ENCODE measurements around the gene SREK1IP1.

The SREK1IP1 gene

GRCh38 chr5:64788156-64788555, 19.7 kb upstream of the SREK1IP1 start:
- Histone ChIP-seq H3K27ac (ENCODE audit: extremely low read depth, low read depth, low read length) (no peak overlapping the region), H3K36me3 (ENCODE audit: control insufficient read depth in 2 of 2, insufficient read depth in 1 of 2, low read length in 2 of 2) (peaks cover 0 to 9% of the 10 kb centered on the region in 2 experiments; a peak in 1 of 3 replicates), H3K4me3 (ENCODE audit: low read depth, low read length) (no peak overlapping the region), H3K4me1 (ENCODE audit: control insufficient read depth, insufficient read depth, low read length) (peaks cover 3% of the 10 kb centered on the region), H3K9me3 (ENCODE audit: control insufficient read depth, insufficient read depth, low read depth, low read length) (no peaks in the 10 kb centered on the region)
- no peak for TF ChIP-seq FEZF1 (tag by site-specific recombination; IDR thresholded peaks at IDR 0.05)
- TF ChIP-seq ZSCAN30 (tag by site-specific recombination; IDR thresholded peaks at IDR 0.05) = no peak
- TF ChIP-seq ZFP37 (tag by site-specific recombination; IDR thresholded peaks at IDR 0.05) = no peak
- no peak for TF ChIP-seq ZNF449 (tag by site-specific recombination; IDR thresholded peaks at IDR 0.05)
- no peak for TF ChIP-seq ZNF610 (tag by site-specific recombination; IDR thresholded peaks at IDR 0.05; ENCODE audit: borderline replicate concordance)
- no peak for TF ChIP-seq ZFP41 (tag by site-specific recombination; IDR thresholded peaks at IDR 0.05; ENCODE audit: borderline replicate concordance)
- TF ChIP-seq ZNF350 (tag by site-specific recombination; IDR thresholded peaks at IDR 0.05) = no peak
- no peak for TF ChIP-seq ZNF302 (tag by site-specific recombination; IDR thresholded peaks at IDR 0.05; ENCODE audit: low read depth)
- no peak for TF ChIP-seq IKZF3 (tag by site-specific recombination; IDR thresholded peaks at IDR 0.05)
- no peak for TF ChIP-seq ZNF433 (tag by site-specific recombination; IDR thresholded peaks at IDR 0.05; ENCODE audit: low read depth)
- no peak for TF ChIP-seq ZNF140 (tag by site-specific recombination; IDR thresholded peaks at IDR 0.05)
- TF ChIP-seq, protein P1, sequence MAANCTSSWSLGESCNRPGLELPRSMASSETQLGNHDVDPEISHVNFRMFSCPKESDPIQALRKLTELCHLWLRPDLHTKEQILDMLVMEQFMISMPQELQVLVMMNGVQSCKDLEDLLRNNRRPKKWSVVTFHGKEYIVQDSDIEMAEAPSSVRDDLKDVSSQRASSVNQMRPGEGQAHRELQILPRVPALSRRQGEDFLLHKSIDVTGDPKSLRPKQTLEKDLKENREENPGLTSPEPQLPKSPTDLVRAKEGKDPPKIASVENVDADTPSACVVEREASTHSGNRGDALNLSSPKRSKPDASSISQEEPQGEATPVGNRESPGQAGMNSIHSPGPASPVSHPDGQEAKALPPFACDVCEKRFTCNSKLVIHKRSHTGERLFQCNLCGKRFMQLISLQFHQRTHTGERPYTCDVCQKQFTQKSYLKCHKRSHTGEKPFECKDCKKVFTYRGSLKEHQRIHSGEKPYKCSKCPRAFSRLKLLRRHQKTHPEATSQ (tag by site-specific recombination; IDR thresholded peaks at IDR 0.05) = no peak
- TF ChIP-seq ATF2 (tag by site-specific recombination; IDR thresholded peaks at IDR 0.05; ENCODE audit: low read depth) = no peak
- TF ChIP-seq ZNF621 (tag by site-specific recombination; IDR thresholded peaks at IDR 0.05) = no peak
- TF ChIP-seq, protein P2, sequence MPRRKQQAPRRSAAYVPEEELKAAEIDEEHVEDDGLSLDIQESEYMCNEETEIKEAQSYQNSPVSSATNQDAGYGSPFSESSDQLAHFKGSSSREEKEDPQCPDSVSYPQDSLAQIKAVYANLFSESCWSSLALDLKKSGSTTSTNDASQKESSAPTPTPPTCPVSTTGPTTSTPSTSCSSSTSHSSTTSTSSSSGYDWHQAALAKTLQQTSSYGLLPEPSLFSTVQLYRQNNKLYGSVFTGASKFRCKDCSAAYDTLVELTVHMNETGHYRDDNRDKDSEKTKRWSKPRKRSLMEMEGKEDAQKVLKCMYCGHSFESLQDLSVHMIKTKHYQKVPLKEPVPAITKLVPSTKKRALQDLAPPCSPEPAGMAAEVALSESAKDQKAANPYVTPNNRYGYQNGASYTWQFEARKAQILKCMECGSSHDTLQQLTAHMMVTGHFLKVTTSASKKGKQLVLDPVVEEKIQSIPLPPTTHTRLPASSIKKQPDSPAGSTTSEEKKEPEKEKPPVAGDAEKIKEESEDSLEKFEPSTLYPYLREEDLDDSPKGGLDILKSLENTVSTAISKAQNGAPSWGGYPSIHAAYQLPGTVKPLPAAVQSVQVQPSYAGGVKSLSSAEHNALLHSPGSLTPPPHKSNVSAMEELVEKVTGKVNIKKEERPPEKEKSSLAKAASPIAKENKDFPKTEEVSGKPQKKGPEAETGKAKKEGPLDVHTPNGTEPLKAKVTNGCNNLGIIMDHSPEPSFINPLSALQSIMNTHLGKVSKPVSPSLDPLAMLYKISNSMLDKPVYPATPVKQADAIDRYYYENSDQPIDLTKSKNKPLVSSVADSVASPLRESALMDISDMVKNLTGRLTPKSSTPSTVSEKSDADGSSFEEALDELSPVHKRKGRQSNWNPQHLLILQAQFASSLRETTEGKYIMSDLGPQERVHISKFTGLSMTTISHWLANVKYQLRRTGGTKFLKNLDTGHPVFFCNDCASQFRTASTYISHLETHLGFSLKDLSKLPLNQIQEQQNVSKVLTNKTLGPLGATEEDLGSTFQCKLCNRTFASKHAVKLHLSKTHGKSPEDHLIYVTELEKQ (tag by site-specific recombination; IDR thresholded peaks at IDR 0.05; ENCODE audit: borderline replicate concordance) = no peak
- TF ChIP-seq ZNF521 (tag by site-specific recombination; IDR thresholded peaks at IDR 0.05) = no peak
- TF ChIP-seq ZNF560 (tag by site-specific recombination; IDR thresholded peaks at IDR 0.05; ENCODE audit: borderline replicate concordance) = no peak
- TF ChIP-seq, protein P3, sequence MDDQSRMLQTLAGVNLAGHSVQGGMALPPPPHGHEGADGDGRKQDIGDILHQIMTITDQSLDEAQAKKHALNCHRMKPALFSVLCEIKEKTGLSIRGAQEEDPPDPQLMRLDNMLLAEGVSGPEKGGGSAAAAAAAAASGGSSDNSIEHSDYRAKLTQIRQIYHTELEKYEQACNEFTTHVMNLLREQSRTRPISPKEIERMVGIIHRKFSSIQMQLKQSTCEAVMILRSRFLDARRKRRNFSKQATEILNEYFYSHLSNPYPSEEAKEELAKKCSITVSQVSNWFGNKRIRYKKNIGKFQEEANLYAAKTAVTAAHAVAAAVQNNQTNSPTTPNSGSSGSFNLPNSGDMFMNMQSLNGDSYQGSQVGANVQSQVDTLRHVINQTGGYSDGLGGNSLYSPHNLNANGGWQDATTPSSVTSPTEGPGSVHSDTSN (CRISPR knock-in tag; IDR thresholded peaks at IDR 0.05) = no peak
- no peak for TF ChIP-seq ZNF792 (tag by site-specific recombination; IDR thresholded peaks at IDR 0.05)
- POLR2A ChIA-PET = no interaction called here
- CTCF ChIA-PET = interaction anchor here (1.0 to 3.0 kb wide), 3 partner anchors 9 to 153 kb away, joined by 3 to 13 read pairs (median 4); no protein-coding TSS in a partner anchor
